ENCODE data around the gene PABPC1L.

The PABPC1L gene

DNA sequence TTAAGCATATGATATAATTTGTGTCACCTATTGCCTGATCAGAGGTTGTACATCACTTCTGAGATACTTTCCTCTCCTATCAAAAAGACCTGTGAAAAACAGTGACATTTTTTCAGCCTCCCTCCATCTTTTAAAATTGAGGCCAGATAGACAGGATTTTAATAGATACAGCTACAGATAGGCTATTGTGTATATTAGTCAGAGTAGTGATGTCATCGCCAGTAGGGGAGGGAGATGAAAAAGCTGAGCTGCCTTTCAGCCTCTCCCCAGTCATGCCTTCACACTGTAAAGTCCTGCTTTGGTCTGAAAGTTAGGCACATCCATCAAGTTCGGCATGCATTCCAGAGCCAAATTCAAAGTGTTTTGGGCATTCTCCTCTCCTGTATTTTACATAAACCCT, 7.9 kb upstream of the PABPC1L start:
- DNase-seq, result no peak

DNA sequence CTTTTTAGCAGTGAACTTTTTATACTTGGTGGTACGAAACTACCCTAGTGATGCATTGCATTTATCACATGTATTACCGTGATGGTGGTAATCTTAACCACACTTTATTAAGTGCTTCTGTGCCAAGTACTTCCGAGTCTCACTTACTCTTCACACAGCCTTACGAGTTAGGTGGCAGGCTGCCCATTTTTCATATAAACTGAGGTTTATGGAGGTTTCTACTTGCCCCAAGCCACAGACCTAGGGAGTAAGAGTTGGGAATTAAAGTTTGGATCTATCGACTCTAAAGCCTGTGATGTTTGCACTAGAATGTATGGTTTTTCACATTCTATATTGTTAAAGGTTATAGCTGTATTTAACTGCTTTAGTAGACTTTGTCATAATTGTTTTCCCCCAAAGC, 5.5 kb upstream of the PABPC1L start:
- no peak for DNase-seq

DNA sequence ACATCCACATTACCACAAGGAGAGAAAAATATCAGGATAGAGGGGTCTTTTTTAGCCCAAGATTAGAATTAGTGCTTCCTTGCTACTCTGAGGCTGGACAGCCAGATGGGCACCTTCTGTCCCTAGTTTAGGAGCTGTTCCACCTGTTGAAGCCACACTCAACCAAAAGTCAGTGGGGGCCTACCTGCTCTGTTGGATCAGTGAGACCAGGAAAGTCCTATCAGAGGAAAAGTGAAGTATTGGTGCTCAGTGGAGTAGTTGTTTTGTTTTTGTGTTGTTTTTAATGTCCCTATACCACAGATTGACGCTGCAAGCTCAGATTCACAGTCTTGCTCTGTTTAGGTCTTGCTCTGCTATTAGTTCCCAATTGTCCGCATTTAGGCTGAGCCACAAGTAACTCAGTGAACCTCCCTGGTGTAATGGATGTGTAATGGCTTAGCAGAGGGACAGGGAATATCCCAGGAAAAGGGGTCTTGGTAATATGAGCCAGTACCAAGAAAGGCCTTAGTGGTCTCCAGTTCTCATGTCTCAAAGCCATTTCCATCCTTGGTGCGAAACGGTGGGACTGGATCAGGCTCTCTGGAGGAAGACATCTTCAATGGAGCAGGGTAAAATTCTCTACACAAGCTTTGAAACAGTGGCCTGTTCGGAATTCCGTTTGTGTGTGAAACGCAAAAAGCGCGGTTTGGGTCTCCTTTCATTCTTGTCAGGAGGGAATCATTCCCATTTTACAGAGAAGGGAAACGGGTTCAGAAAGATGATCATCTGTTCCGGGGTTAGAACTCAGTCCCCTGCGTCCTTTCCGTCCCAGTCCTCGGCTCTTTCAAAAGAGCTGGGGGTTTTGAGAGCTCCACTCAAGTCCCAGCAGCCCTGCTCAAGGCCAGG, 631 bp upstream of the PABPC1L start:
- no peak for DNase-seq

DNA sequence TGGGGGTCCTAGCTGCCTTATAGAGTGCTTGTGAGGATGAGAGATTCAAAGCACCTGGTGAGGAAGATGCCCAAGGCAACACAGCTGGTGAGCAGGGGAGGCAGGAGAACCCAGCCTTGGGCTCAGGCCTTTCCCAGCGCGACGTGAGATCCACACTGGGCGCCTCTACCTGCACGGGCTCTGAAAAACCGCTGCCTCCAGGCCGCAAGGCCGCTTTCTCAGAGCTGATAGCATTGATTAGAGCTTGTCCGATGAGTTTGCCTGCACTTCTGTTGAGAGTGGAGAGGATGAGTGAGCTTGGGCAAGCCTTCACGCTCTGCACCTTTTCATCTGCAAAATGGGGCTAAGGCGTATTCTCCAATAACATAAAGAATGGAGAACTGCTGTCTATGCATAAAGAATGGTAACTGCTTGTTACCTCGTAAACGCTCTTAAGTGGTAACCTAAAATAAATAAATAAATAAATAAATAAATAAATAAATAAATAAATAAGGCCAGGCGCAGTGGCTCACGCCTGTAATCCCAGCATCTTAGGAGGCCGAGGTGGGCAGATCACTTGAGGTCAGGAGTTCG, 916 bp downstream of the PABPC1L start:
- peak; percentile 22 for DNase-seq

DNA sequence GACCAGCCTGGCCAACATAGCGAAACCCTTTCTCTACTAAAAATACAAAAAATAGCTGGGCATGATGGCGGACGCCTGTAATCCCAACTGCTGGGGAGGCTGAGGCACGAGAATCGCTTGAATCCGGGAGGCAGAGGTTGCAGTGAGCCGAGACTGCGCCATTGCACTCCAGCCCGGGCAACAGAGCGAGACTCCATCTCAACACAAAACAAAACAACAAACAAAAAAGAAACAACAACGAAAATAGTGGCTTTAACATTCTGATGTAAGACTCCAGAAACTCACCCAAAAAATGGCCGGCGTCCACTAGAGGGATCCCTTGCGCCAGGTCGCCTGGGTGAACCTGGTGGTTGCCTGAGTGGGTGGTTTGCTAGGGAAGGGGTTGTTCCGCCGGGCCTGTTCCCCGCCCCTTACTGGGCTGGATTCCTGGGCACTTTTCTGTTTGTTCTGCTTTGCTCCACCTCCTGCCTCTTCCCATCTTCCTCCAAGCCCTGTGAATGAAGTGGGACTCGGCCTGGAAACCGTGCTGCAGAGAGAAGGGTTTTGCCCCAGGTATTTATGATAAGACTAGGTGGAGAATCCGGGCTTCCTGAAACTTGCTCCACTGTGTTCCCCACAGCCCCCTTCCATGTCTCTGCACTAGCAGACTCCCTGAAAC, 1.5 kb downstream of the PABPC1L start:
- DNase-seq, result no peak

DNA sequence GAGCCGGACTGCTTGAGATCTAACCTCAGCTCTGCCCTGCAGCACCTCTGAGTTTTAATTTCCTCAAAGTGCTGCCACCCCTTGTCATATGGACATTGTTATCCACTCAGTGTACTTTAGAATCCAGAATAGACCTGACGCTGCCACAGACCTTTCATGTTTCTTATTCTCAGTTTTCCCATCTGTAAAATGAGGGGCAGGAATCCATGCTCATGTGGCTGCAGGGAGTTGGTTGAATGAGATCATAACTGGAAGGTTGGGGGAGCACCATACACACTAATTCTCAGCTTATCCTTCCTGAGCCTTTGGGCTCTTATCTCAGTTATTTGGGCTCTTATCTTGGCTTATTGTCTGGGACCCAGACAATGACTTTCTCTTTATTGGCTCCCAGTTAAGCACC, 2.3 kb downstream of the PABPC1L start:
- no peak for DNase-seq

DNA sequence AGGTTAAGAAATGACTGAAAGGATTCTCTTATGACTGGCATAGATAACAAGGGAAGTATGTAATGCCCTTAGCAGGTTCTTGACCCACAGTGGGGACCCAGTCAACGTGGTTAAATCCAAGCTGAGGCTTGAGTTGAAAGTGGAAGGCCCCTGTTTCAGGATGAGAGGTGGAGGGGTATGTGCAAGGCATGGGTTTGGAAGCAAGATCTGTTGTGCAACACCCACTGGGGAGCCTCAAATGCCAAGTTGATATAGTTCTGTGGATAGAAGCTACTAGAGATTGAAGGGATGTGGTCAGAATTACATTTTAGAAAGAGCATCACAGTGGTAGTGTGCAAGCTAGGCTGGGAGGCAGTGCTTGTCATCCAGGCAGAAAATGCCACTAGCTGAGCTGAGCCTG, 5.1 kb downstream of the PABPC1L start:
- no peak for DNase-seq

DNA sequence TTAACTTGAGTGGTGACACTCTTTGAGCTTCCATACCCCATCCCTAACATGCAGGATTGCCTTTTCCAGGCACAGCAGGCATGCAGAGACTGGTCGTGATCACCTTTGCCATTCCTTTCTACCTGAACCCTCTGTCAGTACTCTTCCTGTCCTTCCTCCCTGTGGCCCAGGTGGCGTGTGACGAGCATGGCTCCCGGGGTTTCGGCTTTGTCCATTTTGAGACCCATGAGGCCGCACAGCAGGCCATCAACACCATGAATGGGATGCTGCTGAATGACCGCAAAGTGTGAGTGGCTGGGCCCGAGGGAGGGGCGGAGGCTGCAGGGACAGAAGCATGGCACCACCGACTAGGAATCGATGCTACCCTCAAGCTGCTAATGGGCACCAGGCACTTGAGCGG, 6.7 kb downstream of the PABPC1L start:
- no peak for DNase-seq

DNA sequence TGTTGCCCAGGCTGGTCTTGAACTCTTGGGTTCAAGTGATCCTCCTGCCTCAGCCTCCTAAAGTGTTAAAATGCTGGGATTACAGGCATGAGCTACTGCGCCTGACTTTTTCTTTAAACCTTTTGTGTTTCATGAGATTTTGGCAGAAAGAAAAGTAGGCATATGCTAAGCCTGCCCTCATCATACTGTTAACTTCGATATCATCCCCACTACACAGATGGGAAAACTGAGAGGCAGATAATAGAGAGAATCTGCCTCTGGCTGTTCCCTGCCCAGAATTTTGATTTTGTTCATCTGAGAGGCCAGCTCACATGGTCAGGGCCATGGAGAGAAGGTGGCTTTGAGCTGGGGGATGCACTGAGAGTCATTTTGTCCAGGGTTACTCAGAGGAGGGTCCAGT, 7.5 kb downstream of the PABPC1L start:
- DNase-seq, result no peak

DNA sequence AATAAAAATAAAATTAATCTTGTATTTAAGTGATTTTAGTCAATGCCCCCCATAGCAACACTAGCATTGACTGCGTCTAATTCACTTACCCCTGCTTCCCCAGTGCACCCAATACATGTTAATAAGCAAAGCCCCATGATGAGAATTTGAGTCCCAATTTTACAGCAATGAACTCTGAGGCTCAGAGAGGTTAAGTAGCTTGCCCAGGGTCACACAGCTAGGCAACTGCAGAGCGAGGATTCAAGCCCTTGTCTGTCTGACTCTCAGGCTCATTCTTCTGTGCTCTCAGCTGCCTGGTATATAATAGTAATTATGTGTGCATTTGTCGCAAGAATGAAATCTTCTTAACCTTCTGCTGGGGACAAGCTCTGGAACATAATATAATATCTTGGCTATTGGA, 8.5 kb downstream of the PABPC1L start:
- no peak for DNase-seq

DNA sequence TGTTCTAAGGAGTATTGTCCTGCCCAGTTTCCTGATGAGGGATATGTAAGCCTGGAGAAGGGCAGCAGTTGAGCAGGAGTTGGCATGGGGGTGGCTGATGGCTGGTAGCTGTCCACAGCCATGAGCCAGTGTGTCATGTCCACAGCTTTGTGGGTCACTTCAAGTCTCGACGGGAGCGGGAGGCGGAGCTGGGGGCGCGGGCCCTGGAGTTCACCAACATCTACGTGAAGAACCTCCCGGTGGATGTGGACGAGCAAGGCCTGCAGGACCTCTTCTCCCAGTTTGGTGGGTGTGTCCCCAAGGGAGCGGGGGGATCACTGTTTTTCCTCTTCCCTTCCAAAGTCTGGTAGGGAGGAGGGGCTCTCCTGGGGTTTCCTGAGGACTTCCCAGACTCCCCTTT, 8.9 kb downstream of the PABPC1L start:
- DNase-seq, result no peak

DNA sequence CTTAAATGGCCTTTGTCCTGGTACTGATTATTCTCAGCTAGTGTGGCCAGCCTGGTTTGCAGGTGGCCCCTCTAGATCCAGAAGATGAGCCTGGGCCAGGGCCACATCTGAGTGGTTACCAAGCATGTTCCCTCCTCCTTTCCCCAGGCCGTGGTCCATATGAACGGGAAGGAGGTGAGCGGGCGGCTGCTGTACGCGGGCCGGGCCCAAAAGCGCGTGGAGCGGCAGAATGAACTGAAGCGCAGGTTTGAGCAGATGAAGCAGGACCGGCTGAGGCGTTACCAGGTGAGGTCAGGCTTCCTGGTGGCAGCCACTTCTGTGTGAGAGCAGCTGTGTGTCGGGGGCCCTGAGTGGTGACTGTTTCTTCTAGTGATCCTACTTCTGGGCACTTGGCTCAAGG, 11.6 kb downstream of the PABPC1L start:
- DNase-seq, result no peak

DNA sequence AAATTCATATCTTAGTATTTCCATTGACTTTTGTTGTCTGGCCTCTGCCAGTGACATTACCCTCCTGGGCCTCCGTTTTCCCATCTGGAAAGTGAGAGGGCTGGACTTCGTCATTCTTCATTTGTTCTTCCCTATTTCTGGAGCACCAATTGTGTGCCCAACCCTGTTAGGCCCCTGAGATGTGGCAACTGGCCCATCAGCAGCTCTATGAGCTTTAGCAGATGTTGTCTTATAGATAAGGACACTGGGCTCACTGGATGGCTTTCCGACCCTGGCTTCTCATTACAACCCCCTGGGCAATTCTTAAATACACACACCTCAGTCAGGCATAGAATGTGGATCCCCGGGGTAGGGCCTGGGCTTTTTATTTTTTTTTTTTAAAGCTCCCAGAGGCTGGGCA, 14.7 kb downstream of the PABPC1L start:
- DNase-seq, result no peak

DNA sequence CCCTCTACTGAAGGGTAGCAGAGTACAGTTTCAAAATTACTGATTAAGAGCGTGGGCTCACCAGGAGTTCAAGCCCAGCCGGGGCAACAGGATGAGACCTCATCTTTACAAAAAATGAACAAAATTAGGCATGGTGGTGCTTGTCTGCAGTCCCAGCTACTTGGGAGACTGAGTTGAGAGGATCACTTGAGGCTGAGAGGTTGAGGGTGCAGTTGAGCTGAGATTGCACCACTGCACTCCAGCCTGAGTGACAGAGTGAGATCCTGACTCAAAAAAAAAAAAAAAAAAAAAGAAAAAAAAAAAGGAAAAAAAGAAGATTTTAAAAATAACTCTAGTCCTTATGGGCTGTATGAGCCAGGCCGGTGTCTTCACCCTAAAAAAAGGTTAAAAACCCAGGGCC, 18.7 kb downstream of the PABPC1L start:
- DNase-seq, result no peak

DNA sequence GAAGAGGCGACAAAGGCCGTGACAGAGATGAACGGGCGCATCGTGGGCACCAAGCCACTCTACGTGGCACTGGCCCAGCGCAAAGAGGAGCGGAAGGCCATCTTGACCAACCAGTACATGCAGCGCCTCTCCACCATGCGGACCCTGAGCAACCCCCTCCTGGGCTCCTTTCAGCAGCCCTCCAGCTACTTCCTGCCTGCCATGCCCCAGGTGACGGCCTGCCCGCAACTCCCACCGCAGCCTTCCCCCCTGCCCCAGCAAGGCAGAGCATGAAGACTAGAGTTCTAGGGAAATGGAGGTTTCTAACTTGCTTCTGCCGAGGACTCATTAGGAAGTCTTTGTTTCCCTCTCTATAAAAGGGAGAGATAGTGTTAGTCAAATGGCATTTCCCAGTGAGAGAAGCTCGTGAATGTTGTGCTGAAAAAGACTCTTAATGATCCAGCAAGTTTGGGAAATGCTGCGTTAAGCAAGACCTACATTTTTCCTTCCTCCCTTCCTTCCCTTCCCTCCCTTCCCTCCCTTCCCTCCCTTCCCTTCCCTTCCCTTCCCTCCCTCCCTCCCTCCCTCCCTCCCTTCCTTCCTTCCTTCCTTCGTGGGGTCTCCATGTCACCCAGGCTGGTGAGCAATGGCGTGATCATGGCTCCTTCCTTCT, 20.8 kb downstream of the PABPC1L start:
- DNase-seq, result no peak

DNA sequence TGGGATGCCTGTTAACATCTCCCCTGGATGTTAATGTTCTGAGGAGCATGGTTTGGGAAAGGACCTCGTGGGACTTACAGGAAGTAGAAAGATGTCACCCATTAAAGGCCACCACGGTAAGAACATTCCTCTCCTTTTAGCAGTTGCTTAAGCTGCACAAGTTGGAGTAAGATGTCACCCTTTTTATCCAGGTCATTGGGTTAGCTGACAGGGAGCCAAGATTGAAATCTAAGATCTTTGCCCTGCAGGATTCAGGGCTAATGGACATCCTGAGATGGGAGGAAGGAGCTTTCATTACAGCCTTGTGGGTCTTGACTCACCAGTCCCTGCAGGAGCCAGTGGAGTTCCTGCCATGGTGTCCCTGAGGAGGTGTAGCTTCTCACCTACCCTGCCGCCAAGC, 22.1 kb downstream of the PABPC1L start:
- no peak for DNase-seq

DNA sequence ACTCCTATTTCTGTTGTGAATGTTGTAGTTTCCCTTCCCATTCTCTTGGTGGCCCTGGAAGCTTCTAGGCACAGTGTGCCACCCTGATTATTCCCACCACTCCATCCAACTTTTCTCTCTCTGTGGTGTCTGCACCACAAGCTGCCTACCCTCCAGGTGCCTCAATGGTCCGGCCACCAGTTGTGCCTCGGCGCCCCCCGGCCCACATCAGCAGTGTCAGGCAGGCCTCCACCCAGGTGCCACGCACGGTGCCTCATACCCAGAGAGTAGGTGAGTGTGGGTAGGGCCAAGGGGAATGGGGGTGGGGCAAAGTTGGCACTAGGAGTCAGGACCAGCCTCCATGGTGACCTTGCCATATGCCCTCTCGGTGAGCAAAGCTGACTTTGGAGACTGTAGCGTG, 23.1 kb downstream of the PABPC1L start:
- no peak for DNase-seq

DNA sequence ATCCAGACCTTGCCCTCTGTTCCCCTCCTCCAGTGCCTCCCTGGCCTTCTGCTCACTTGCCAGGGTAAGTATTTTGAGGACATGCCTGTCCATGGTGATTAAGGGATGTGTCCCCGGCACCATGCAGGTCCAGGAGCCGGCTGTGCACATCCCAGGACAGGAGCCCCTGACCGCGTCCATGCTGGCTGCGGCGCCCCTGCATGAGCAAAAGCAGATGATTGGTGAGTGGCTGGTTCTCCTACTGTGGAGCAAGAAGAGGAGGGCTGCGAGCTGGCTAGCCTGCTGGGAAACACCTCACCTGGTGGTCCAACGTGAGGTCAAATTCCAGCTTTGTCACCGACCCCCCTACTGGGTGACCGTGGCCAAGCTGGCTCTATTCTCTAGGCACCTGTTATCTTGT, 26.6 kb downstream of the PABPC1L start:
- no peak for DNase-seq

DNA sequence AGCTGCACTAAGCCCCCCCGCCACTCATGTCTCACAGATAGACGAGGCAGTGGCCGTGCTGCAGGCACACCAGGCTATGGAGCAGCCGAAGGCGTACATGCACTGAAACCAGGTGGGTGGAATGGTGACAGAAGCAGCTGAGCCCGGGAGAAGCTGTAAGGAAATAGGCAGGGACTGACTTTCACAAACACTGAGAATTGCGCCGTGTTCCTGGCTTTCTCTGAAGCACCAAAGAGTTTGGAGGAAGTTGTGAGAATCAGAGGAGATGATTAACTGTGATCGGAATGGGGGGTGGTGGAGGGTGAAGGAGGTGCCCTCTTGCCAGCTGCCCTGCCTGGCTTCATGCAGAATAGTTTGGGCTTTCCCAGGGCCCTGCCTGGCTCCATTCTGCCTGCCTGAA, 28.8 kb downstream of the PABPC1L start:
- no peak for DNase-seq

DNA sequence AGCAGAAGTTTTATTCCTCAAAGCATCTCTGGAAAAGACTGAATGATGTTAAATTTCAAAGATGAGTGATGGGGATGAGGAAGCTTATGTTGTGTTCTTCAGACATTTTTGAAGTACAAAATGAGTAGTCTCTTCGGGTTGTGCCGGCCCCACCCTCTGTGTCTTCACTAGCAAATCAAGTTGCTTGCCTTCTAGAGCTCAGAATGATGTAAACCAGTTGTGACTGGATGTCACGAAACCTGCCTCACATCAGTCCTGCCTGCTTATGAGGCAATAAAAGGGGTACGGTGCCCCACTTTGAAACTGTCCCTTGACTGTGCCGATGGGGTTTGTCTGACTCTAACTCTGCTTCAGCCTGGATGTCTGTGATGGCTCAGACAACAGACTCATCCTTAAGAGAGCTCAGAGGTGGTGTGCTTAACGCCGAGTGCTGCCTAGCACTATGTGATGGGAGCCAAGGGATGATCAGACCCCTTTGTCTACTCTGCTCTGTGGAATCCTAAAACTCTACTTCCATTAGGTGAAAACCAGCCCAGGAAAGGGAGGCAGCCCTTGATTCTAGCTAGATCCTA, 31.3 kb downstream of the PABPC1L start:
- no peak for DNase-seq

DNA sequence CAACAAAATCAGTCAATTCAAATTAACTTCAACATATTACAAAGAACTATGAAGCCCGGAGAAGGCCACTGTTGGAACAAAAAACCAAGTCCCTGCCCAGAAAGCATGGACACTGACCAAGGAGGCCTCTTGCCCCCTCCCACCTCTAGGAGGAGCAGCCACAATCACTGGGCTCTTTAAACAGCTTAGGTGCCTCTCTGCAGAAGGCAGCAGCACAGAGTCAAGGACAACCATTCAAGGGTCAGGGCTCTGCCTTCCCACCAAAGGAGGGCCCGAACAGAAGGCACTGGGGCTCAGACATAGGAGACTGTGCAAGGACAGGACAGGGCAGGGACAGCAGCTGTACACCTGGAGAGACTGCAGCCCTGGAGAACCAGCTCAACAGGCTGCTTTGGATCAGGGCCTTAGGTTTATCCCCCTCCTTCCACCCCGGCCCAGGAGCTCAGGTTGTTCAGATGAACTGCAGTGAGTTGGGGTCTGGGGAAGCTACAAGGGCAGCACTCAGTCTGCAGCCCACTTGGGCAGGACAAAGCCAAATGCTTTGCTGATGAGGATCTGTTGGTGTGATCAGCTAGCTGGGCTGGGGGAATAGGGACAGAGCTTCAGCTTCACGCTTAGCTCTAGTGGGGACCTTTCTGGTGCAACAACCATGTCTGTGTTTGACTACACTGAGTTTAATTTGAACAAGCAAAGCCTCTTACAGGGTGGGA, 32.6 kb downstream of the PABPC1L start:
- no peak for DNase-seq

DNA sequence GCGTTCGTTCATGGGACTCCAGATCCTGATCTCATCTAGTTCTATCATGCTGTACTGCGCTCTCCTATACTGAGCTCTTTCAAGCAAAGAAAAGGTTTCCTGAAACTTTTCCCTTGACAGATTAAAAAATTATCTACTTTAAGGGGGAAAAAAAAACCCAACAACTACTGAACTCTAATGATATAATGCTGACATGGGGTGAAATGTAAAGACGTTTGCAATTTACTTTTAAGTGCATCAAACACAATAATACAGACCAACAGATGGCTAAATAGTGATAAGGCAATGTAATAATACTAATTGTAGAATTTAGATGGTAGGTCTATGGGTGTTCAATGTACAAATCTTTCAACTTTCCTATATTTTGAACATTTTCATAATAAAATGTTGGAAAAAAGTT, 34.0 kb downstream of the PABPC1L start:
- DNase-seq, result no peak

DNA sequence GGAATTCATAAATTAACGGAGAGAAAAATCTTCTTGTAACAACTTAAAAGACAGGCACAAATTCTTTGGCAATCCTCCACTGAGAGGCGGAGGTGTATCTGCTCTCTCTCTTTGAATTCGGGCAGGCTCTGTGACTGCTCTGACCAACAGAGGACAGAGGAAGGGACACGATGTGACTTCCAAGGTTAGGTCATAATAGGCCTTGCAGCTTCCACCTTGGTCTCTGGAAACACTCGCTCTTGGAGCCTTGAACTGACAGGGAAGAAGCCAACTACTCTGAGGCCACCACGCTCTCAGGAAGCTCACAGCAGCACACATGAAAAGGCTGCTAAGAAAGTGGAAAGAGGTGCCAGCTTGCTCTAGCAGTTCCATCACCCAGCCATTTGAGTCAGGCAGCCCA, 35.4 kb downstream of the PABPC1L start:
- no peak for DNase-seq

Data from NCI-H345 (cell line).